EH (cell line): ENCODE data around the gene ZFYVE28.
A peak's percentile ranks its signal among the peaks of the same experiment; 100 is the strongest.

Experiments used
- DNase-seq: peaks from one replicate; pipeline ENCODE4 v3.0.0-alpha.2; 2015; ENCODE audit warnings: low read depth

The ZFYVE28 gene

GRCh38 chr4:2411786-2412510 is 6.5 kb downstream of the ZFYVE28 start:
- no peak for DNase-seq

DNA sequence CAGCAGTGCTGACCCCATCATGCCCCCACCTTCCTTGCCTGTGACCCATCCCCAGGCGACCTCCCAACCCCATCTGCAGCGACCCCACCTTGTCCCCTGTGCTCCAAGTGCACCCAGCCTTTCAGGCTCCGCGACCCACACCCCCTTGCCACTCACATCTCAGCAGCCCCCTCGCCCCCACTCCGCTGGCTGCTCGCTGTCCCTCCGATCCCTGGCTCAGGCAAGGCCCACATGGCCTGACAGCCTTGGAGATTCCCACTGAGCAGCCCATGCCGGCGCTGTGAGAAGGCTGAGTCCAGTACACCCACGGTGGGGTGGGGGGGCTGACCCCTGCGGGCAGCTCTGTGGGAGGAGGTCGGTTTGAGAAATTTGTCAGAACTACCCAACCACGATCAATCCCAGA is 9.1 kb downstream of the ZFYVE28 start:
- DNase-seq, result no peak

- DNase-seq, result no peak
These were observed 9.5 kb downstream of the ZFYVE28 start for GRCh38 chr4:2408976-2409375.

GRCh38 chr4:2408401-2408958 is 10.0 kb downstream of the ZFYVE28 start:
- DNase-seq, result no peak

- DNase-seq, result no peak
These were observed 10.5 kb downstream of the ZFYVE28 start for GRCh38 chr4:2407991-2408342.

GRCh38 chr4:2406920-2407319 is 11.5 kb downstream of the ZFYVE28 start:
- DNase-seq, result no peak

DNA sequence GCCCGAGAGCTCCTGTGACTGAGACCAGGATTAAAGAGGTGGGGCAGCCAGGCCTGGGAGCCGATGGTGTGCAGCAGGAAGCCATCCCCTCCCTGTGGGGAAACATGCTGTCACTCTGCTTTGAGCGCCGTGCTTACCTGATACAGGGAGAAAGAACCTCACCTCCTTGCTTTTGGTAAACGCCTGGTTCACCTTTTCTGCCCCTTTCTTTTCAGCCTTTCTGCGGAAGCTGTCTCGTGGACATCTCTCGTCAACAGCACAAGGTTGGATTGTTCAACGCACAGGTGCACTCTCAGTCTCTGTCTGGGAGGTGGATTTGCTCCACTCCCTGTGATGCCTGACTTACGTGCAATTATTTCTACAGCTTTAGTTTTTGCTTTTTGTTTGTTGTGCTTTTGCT is 12.0 kb downstream of the ZFYVE28 start:
- DNase-seq, result no peak

GRCh38 chr4:2402941-2403340 is 15.5 kb downstream of the ZFYVE28 start:
- DNase-seq, result no peak

DNA sequence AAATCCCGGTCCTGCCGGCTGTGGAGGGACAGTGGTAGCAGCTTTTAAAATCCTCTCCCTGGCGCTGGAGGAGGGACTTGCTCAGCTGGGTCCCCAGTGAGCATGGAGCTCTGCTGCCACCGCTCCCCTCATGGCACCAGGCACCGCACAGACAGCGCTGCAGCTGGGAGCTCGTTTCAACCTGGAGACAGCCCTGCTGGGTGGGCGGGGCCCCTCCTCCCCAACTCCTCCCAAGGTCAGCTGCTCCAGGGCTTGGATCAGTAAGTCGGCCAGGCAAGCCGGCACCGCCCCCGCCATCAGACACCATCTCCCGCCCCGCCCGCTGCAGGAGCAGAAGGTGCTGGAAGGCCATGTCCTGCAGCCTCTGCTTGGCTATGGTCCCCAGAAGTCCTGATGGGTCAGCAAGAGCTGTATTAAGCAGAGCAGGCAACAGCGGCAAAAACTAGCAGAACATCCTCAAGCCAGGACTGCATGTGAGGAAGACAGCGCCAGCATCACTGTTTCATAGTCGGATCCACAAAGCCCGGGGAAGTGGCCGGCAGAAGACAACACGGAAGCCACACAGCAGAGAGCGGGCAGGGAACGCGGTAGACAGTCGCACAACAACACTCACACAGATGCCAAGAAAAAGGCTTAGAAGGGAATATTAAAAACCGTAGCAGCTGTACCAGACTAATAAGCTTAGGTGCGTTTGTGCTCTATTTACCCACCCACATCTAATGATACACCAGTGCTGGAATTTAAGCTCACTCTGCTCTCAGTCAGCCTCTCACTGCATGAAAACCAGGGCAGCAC is 16.2 kb downstream of the ZFYVE28 start:
- peak; percentile 43 for DNase-seq

DNA sequence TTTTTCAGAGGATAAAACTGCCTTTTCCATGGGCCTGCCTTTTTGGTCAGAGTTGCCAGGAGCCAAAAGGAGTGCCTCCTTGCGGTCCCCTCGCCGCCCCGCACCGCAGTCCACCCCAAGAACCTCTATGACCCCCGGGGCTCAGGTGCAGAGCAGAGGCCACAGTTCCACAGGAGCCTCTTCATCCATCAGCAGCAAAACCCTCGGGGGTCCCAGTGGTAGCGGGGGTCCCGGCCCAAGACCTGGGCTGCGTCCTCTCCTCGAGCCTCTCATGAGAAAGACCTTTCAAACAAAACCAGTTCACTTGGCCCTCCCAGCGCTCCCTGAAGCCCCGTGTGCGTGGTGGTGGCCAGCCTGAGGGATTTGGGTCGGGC is 16.8 kb downstream of the ZFYVE28 start:
- DNase-seq, result no peak

DNA sequence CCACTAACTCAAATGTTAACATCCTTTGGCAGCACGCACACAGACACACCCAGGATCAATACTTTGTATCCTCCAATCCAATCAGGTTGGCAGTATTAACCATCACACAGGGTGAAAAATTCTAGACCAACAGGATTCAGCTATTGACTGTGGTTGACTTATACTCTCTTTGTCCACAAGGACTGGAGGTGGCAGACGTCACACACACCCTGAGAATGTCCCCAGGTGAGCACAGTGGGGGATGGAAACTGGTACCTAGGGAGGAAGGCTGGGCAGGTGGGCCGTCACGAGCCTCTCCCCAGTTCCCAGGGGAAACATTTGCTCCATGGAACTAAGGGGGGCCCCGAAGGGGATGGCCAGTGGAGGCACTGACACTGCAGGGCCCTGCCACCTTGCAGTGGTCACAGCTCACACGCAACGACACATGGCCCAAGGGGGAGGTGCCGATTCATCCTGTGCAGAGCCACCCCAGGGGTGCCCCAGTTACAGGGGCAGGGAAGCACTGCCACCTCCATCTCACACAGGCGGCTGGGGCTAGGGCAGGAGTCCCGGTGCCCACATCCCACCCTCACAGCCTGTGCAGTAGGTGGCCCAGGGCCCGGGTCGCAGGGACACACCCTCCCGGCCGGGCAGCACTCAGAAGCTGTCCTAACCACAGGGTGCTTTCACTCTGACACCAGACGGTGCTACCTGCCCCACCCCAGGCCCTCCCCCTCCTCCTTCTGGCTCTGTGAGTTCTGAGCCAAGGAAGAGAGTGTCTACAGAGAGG is 17.4 kb downstream of the ZFYVE28 start:
- no peak for DNase-seq

DNA sequence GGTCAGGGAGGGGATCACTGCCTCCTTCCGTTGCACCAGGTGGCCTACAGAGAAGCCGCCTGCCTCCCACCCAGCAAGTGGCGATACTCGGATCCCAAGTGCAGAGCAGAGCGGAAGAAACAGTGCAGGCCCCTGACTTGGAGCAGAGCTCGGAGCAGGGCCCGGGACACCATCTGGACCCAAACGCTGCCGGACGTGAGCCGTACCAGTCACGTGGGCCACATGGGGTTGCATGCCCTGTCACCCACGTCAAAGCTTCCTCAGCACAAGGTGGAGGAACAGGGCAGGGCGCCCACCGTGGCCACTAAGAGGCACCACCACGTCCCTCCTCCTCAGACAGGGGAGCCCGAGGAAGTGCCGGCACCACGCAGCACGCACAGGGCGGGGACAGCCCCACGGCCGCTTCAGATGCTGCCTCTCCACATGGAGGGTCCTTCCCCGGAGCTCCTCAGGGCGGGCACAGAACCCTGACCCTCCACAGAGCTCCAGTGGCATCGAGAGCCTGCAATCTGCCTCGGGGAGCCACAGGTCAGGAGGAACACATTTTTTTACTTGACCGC is 18.7 kb downstream of the ZFYVE28 start:
- no peak for DNase-seq

GRCh38 chr4:2399216-2399615 is 19.2 kb downstream of the ZFYVE28 start:
- no peak for DNase-seq

GRCh38 chr4:2397596-2398379 is 20.7 kb downstream of the ZFYVE28 start:
- DNase-seq, result no peak

DNA sequence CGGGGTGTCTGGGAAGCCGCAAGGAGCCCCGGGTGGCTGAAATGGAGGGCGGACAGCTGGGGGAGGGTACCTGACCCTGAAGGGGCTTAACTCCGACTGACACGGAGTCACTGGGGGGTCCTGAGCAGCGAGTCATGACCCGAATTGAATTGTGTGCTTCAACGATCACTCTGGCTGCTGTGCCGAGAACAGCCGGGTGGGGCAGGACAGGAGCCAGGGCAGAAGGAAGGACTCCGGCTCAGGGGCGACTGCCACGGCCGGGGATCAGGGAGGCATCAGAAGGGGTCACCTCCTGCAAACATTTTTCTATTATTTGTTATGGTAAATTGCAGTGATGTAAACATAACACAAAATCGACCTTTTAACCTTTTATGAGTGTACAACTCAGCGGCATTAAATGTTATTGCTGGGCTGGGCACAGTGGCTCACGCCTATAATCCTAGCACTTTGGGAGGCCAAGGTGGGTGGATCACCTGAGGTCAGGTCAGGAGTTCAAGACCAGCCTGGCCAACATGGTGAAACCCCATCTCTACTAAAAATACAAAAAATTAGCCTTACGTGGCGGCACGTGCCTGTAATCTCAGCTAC is 21.6 kb downstream of the ZFYVE28 start:
- no peak for DNase-seq

GRCh38 chr4:2395584-2395983 is 22.9 kb downstream of the ZFYVE28 start:
- DNase-seq, result no peak

- no peak for DNase-seq
These were observed 23.4 kb downstream of the ZFYVE28 start for GRCh38 chr4:2395038-2395437.

DNA sequence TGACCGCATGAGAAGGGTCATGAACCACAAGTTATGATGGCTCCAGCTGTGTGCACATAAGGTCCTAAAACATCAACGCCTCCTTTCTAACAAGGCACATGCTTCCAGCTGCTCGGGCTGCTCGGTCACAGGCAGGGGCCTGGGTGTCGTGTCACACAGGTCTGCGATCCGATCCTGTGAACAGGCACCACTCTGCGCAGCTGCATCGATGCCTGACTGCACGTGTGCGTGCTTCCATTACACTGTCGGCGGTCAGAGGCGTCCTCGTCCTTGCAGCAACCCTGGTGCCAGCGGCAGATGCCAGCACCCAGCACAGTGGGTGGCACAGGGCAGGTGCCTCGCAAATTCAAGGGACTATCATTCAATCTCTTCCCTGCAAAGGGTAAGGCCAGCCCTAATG is 23.9 kb downstream of the ZFYVE28 start:
- no peak for DNase-seq

DNA sequence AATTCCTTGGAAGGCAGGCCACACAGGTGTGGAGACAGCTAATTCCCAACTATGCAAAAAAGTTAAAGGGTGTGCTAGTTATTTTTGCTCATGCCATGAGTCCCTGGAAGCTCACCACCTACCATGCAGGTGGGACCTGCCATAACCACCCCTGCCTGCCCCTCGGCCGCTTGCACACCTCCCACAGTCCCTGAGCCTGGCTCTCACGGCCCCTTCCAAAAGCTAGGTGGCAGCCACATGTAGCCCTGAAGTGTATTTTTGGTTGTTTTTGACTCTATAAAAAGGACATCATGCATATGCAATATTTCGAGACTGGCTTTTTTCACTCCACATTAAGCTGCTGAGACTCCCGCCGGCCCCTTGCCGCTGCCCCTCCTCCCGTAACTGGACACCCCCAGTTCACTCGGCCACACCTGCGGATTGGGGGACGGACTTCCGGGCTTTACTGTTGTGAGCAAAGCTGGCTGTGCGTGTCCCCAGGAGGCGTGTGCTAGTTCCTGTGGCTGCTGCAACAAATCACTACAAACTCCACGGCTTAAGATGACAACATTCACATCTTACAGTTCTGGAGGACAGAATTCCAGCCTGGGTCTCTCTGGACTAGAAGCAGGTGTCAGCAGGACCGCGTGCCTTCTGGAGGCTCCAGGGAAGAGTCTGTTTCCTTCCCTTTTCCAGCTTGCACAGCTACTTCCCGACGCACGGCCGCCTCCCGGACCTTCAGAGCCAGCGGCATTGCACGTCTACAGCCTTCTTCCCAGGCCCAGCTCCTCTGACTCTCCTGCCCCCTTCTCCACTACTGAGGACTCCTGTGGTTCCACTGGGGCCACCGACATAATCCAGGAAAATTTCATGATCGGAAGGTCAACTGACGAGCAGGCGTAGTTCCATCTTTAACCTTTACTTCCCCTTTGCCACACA is 24.8 kb downstream of the ZFYVE28 start:
- DNase-seq, result peak; percentile 28

GRCh38 chr4:2390784-2391421 is 27.5 kb downstream of the ZFYVE28 start:
- no peak for DNase-seq
